NCI-H2196 treated with DMSO at 0.1 percent for 48 hours (cell line): ENCODE data around the gene MAML3.
A peak's percentile ranks its signal among the peaks of the same experiment; 100 is the strongest.

Experiments used
- DNase-seq: peaks from one replicate; lab custom pipeline; 2025; ENCODE audit not compliant: unreplicated experiment; lab: John Stamatoyannopoulos, UW

The MAML3 gene

DNA sequence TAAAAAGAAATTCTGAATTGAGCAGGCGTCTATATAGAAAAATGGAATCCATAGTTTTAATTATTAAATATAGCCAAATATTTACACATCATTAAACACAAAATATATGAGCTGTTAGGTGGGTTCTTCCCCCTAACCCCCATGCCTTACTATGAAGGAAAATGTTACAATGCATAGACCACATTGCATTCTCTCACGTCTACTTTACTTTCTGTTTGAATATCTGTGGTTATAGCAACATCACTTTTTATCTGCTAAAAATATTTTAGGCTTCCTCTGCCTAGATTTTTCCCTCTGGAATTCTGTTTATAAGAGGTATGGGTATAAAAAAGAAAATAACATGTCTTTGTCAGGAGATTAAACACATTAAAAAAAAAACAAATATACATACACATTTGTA is 73.1 kb downstream of the MAML3 start:
- no peak for DNase-seq

DNA sequence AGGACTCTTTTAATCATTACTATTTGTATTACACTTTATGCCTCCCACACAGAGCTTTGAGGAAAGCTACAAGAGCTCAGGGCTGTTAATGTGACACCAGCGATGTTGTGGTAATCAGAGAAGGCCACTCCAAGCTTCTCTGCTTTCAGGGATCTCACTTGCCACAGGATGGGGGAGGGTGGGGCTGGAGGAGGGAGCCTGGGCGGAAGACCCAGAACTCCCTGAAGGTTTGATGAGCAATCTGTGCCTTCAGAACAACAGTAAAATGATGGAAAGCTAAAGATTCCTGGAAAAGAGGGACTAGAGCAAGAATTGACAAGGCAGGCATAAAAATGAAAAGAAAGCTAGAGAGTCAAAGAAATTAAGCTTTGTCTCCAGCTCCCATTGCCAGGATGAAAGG is 75.6 kb downstream of the MAML3 start:
- DNase-seq = peak; percentile 7

DNA sequence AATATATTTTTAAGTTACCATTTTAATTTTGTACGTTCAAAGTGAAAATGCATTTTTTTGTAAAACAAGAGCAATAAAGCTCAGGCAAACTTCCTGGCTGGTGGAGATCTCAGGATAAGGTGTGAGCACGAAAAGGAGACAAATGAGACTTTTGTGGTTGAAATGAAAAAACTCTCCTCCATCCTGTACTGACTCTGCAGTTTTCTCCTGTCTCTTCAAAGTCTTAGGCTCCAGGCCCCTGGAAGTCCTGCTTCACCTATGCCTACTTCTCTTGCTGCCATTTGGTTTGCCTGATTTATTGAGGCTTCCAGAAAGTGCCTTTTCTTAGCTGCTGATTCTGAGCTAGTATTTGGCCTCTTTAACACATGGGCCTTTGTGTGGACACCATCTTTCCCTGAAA is 77.7 kb downstream of the MAML3 start:
- DNase-seq = no peak

DNA sequence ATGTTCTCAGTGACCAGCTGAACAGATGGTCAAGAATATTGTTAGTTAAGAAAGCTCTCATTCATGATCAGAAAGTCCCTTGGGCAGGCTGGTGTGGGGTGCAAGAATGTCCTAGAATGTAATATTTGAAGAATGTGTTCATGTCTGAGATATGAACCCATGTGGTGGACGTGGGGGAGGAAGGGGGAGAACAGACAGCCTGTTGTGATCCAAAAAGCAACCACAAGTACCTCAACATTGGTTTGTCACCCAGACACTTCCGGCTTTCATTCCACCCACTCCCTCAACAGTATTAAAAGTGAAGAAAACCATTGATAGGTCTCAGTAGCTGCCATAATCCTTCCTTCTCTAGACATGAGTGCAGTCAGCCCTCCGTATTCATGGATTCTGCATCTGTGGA is 82.2 kb downstream of the MAML3 start:
- DNase-seq = no peak

DNA sequence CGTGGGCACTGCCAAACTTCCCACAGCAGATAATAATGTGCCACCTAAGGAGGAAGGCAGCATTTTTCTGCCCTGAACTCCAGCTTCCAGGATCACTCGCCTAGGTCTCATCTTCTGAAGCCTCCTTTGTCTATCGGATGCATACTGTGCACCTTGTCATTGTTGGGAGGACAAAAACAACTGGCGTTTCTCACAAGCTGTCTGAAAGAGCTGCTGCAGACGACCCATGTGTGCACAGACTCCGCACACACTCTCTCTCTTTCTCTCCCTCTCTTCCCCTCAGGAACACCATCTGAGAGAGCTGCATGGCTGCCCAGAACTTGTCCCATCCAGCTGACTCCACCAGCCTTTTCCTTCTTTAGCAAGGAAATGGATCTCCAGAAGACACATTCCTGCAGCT is 83.0 kb downstream of the MAML3 start:
- DNase-seq = no peak

DNA sequence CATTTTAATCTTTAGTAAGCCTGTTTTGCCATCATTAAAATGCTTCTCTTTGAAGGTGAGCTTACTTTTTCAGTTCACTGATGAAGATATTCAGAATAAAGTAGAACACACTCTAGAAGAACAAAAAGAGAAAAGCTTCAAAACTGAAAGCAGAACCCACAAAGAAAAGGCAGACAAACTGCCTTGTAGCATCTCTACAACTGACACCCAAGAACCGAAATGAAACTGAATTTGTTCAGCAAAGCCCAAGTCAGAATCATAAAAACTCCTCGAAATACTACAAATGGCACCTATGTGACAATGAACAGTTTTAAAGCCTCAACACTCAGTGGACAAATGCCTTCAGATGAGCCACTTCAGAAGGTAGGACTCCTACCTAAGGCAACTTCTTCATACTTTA is 83.6 kb downstream of the MAML3 start:
- DNase-seq = no peak

DNA sequence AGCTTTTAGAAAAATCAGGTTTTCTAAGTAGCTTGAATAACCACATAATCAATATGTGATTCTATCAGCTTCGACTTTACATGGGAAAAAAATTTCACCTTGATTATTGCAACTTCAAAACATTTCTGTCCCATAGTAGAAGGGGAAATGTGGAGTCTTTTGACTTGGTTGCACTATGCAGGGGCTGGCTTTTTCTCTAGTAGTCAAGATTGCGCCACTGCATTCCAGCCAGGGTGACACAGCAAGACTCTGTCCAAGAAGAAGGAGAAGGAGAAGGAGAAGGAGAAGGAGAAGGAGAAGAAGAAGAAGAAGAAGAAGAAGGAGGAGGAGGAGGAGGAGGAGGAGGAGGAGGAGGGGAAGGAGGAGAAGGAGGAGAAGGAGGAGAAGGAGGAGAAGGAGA is 84.9 kb downstream of the MAML3 start:
- DNase-seq = no peak

DNA sequence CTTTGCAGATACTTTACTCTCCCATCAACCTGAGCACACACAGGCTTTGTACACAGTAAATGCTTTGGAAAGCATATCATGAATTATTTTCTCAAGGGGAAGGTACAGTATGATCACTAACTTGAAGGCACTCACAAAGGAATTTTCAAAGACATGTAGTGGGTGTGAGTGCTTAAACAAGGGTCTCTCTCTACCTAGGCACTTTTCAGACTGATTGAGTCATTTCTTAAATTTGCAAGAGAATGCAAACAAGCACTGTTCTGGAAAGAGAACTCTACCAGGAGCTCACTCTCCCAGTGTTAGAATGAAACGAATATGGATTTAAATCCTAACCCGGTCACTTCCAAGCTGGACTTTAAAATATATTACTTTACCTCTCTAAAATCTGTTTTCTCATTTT is 85.7 kb downstream of the MAML3 start:
- no peak for DNase-seq

DNA sequence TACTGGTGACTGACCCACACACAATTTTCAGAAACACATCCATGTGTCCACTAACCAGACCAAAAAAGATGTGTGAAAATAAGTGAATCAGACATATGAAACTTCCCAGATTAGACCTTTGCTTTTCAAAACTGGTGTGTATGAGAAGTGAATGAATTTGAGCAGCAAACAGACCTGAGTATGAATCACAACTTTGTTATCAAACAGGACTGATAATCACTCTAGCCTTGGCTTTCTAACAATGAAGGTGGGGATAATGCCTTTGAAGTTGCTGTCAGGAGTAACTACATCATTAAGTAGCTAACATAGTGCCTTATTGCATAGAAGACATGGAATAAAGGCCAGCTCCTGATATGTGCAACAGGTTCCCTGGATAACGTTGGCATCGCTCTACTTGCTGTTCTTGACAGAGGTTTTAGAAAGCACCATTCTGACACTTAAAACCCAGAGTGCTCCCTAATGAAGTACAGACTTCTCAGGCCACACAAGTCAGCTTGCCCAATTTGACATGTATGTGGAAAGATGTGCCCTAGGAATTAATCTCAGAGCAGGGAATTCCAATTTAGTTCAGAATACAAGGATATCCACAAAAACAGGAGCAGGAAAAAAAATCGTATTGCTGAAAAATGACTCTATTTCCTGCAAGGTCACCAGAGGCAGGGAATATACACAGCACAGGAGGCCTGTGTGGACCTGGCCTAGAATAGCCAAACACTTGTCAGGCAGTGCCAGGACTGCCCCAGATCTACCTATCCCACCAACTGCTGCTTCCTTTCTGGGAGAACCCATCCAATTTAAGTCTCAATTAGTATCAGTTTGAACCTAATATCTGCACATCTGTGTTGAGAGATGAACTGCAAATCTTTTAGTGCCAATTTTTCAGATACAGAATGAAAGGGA is 87.7 kb downstream of the MAML3 start:
- DNase-seq = no peak

DNA sequence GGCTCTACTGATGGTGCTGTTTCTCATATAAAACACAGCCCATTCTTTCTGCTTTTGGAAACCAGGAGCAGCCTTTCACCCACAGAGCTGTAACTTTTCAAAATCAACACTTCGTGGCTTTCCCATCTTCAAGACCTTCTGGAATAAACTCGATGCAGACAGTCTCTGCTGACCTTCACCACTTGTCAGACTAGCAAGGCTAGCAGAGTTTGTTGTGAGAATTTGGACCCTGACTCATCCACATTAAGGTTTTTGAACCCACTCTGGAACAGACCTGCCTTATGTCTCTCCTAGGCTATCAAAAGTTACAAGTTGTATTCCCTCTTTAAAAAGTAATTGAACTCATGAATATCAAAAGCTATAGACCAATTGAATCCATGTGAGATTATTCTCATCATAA is 88.6 kb downstream of the MAML3 start:
- DNase-seq = no peak

DNA sequence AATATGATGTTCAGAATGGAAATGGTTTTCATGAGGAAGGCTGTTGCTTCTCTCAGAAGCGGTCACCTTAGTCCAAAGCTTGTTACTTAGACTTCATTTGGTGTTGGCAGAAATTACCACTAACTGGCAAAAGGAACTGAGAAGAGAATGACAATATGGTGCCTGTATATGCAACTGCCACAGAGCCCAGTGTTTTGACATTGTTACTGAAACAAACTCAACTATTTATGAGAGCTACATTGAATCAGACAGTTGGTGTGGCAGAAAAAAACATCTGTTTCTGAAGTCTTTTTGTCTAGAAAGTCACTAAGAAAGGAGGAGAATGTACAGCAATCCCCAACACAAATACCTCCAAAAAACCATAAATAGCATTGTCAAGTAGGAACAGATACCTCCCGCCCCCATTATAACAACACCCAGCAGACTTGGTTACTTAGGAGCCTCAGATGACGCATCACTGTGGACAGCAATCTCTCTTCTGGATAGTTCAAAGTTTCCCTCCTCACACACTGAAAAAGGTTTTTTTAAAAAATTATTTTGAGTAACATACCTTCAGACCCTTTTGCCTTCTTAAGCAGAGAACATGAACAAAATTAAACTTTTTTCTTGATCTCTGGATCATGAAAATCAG is 92.2 kb downstream of the MAML3 start:
- no peak for DNase-seq

DNA sequence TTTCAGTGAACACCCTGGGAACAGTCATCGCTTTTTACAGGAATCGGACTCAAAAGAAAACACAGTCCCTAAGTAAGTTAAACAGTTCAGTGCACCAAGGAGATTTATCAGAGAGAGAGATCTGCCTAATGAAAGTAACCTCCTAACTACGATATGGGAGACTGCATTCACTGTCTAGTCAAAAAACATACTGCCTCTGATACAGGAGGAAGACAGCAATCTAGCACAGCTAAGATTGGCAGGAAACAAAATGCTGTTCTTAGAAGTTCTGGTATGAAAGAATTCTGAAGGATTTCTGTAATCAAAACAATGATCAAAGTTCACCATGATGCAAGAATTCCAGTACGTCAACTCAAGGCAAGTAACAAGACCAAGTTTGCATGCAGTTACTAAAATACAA is 92.8 kb downstream of the MAML3 start:
- DNase-seq = no peak

DNA sequence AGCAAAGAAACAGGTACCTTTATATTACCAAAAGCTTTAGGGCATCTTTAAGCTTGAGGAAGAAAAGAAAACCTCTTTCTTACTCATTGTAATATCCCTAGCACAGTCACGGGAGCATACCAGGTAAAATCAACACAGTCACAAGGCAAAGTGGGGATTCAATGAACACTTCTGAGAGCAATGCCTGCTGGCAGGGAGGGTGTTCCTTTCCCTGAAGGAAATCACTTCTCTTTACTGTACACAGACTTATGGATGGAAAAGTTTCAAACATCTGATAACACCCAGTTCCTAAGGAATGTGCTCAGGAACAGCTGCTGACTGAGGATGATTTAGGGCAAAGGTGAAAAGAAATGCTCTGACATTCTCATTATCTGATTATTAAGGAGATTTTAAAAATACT is 94.8 kb downstream of the MAML3 start:
- no peak for DNase-seq

DNA sequence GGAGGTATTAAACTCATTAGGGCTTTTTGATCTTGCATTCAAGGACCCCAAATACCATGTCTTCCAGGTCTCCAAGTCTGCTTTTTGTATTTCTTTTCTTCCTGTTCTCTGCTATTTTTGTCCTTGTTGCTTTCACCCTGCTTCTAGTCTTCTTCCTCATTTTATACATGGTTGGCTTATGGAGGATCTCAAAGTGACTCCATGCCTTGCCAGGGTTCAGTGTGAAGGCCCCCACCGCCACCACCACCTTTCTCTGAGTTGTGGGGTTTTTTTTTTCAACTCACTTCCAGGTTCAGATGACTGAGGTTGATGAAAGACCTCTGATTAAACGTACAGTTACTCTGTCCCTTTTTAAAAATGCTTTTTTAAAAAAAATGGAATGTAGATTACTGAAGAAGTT is 96.3 kb downstream of the MAML3 start:
- no peak for DNase-seq

DNA sequence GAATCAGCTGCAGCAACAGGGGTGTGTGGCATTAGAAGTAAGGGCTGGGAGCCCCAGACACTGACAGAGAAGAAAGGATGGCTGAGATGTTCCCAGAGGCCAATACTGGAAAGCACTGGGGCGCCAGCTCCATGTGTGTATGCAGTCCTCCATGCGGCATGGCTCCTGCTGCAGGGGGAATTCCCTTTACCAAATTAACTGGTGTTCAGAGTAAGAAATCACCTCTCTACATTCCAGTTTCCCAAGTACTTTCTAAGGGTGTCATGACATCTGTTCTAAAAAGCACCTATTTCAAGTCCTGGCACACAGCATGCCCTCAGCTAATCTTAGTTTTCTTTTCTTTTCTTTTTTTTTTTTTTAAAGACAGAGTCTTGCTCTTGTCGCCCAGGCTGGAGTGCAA is 98.0 kb downstream of the MAML3 start:
- DNase-seq = no peak

DNA sequence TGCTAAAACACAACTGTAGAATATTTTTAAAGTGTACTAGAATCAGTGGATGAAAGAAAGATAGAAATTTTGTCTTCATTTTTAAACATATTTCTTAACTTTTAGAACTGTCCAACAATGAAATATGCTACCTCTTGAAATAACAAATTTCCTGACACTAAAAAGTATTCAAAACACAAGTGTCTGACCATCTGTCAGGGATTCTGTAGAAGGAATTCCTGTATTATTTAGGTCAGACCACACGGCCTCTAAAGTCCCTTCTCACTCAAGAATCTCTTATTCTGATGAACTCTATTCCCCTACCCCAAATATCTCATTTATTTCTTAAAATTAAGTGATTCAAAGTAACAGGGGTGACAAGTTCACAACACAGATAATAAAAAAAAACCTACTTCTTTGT is 99.1 kb downstream of the MAML3 start:
- DNase-seq = no peak

DNA sequence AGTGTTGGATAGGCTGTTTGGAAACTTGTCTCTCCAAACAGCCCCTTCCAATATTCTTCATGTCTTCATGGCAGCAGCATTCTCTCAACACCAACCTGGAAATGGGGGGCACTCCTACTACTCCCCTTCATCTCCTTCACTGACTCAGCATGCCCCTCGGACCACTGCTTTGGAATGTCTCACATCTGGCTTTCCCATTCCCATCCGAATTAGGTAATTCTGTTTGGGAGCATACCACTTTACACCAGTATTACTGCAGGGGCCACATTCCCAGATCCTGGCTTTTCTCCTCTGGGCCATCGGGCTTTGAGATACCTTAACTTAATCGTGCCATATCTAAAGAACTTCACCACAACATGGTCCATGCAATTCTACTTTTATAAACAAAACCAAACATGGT is 100.8 kb downstream of the MAML3 start:
- no peak for DNase-seq

DNA sequence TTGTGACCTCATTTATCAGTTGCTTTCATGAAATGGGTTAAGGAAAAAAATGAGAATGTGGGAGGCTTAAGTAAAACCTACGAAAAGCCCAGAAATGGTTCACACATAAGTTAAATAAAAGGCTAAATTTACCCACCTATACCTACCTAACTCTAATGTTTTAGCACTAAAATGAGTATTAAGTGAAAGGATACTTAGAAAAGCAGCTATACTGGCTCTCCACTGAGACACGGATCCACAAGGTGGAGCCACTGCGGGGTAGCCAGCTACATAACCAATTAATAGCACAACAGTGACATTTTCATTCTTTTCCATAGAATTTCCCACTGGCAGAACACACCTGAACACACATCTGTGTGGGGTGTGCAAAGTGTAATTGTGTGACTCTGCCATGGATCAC is 101.9 kb downstream of the MAML3 start:
- no peak for DNase-seq

DNA sequence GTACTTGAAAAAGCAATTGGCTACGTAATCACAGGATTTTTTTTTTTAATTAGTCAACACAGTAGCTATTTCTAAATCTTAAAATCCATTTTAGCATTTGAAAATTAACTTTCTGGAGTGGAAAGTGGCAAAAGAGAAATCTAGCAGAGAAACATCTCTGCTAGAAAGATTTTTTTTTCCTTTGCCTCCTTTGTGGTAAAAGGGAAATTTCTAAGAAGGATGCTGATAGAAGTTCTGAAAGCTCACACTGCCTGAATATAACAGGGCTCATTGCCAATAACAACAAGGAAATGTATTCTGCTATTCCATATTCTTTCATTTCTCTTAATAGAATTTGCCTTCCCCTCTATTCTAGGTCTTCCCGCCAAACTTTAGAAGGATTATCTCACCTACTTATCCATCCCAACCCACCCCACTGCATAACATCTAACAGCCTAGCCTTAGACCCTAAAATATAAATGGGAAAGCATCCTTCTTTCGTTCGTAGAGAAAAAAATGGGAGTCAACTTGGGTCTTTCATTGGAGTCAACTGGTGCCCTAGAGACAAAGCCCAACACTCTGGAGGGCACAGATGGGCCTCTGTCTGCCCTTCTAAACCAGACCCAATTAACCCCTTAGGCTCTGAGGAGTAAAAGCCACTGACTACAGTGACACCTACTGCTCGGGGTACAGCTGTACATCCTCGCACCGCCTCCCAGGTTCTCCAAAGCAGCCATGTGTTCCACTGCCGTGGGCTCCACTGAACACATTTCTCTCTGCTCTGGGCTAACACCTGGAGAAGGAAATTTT is 103.9 kb downstream of the MAML3 start:
- DNase-seq = peak; percentile 8

DNA sequence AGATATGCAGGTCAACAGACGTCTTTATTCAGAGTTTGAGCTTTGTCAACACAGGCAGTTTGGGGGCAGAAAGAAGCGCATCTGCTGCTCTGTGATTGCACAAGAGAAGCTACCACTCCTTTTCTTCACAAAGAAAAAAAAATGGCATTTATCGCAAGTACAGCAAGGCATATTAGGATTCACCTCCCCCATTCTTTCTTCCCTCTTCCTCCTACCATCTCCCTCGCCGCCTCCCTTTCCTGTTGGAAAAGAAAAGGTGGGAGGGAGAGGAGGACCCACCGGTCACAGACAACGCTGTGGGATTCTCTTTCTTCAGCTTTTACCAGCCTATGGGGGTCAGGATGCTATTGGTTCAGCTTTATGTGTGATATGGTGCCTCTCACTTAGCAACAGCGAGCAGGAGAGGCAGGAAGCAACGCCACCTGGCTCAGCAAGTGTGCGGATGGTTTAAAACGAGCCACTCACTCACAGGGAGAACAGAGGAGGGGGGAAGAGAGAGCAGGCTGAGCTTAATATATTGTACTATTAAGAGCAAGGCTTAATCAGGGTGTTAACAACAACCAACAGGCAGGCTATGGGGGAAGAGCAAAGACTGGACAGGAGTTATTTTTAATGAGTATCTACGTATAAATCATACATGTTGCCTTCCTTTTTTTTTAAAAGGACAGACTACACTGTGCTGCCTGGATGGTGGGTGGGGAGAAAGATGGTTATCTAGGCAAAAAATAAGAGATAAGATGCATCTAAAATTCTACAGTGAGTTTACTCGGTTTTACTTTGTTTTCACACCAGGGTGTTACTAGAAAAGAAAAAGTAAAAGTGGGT is 104.7 kb downstream of the MAML3 start:
- peak; percentile 72 for DNase-seq

DNA sequence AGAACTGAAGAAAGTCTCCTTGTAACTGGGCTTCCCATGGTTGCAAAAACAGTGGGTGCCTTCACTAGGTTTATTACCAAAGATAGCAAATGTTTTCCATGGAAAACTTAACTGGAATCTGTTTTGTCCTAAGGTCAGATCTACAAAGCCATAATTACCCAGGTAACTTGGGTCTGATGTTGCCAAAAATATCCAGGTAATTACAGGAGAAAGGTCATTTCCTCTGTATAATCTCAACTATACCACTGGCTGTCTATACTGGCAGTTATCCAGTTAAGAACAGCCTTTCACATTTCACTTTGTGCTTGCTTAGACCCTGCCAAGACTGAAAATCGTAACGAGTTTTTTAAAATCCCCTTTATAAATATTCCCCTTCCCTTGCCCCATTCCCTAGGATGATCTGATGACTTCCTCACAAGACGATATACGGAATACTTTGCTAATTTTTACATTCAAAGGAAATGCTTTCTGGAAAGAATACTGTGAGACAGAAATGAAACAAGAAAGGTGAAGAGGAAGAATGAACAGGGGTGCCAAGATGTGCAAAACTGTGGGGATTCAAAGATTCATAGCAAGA is 105.5 kb downstream of the MAML3 start:
- no peak for DNase-seq
